ENCODE data around the gene BEX3.
"Not testable (repeated sequence)": the region's sequence is repeated elsewhere in the genome, so short reads cannot be mapped to it uniquely, and the experiment has no call there.

BEX3 gene

GRCh38 chrX:103376118-103376978, at the start of gene BEX3:
TSS of gene BEX3 (plus strand) at chrX:103376538. CDS start at chrX:103377522, 984 bp downstream.
- peak; percentile 81 for DNase-seq

- peak; percentile 81 for DNase-seq
Observed at GRCh38 chrX:103329991-103330390, 46.3 kb upstream of the BEX3 start, which contains the start of gene TCEAL7. TSS of gene TCEAL7 (plus strand) at chrX:103330239. CDS start at chrX:103331404, 1,165 bp downstream.

GRCh38 chrX:103330681-103331288, 45.6 kb upstream of the BEX3 start:
- peak; percentile 39 for DNase-seq

- no peak for DNase-seq
Observed at GRCh38 chrX:103338663-103339062, 37.7 kb upstream of the BEX3 start.

GRCh38 chrX:103343105-103343504, 33.2 kb upstream of the BEX3 start:
- DNase-seq = peak; percentile 31

- DNase-seq = no peak
Observed at GRCh38 chrX:103344606-103345005, 31.7 kb upstream of the BEX3 start.

- DNase-seq = no peak
Observed at GRCh38 chrX:103347682-103348397, 28.5 kb upstream of the BEX3 start.

GRCh38 chrX:103356130-103356798, 20.1 kb upstream of the BEX3 start, which contains the start of gene TCEAL9:
TSS of gene TCEAL9 (plus strand) at chrX:103356506. CDS start at chrX:103357685, 1,179 bp downstream.
- peak; percentile 91 for DNase-seq

- peak; percentile 63 for DNase-seq
Observed at GRCh38 chrX:103356858-103357257, 19.5 kb upstream of the BEX3 start.

GRCh38 chrX:103357871-103358270, 18.5 kb upstream of the BEX3 start:
- no peak for DNase-seq

GRCh38 chrX:103359605-103360004, 16.7 kb upstream of the BEX3 start:
- not testable (repeated sequence) for DNase-seq

- DNase-seq = no peak
Observed at GRCh38 chrX:103360092-103360491, 16.2 kb upstream of the BEX3 start.

GRCh38 chrX:103360916-103361315, 15.4 kb upstream of the BEX3 start:
- no peak for DNase-seq

GRCh38 chrX:103361798-103362197, 14.5 kb upstream of the BEX3 start:
- DNase-seq = no peak

- DNase-seq = no peak
Observed at GRCh38 chrX:103362474-103362873, 13.9 kb upstream of the BEX3 start.

GRCh38 chrX:103363046-103363445, 13.3 kb upstream of the BEX3 start:
- DNase-seq = no peak

- DNase-seq = no peak
Observed at GRCh38 chrX:103367502-103367901, 8.8 kb upstream of the BEX3 start.

GRCh38 chrX:103369479-103369878, 6.9 kb upstream of the BEX3 start:
- no peak for DNase-seq

- no peak for DNase-seq
Observed at GRCh38 chrX:103372886-103373285, 3.5 kb upstream of the BEX3 start.

- no peak for DNase-seq
Observed at GRCh38 chrX:103373581-103373980, 2.8 kb upstream of the BEX3 start.

GRCh38 chrX:103376979-103377324, 614 bp downstream of the BEX3 start:
- peak; percentile 56 for DNase-seq

- DNase-seq = no peak
Observed at GRCh38 chrX:103378990-103379389, 2.7 kb downstream of the BEX3 start.

GRCh38 chrX:103382877-103383276, 6.5 kb downstream of the BEX3 start:
- DNase-seq = no peak

All from femur (tissue), 1 donor.